ENCODE data around the gene PCDHB10.
"Not testable (repeated sequence)": the region's sequence is repeated elsewhere in the genome, so short reads cannot be mapped to it uniquely, and the experiment has no call there.

Gene PCDHB10

DNA sequence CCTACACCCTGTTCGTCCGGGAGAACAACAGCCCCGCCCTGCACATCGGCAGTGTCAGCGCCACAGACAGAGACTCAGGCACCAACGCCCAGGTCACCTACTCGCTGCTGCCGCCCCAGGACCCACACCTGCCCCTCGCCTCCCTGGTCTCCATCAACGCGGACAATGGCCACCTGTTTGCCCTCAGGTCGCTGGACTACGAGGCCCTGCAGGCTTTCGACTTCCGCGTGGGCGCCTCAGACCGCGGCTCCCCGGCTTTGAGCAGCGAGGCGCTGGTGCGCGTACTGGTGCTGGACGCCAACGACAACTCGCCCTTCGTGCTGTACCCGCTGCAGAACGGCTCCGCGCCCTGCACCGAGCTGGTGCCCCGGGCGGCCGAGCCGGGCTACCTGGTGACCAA, 3.5 kb upstream of the PCDHB10 start:
- DNase-seq = not testable (repeated sequence)

DNA sequence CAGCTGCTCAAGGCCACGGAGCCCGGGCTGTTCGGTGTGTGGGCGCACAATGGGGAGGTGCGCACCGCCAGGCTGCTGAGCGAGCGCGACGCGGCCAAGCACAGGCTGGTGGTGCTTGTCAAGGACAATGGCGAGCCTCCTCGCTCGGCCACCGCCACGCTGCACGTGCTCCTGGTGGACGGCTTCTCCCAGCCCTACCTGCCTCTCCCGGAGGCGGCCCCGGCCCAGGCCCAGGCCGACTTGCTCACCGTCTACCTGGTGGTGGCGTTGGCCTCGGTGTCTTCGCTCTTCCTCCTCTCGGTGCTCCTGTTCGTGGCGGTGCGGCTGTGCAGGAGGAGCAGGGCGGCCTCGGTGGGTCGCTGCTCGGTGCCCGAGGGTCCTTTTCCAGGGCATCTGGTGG, 3.0 kb upstream of the PCDHB10 start:
- not testable (repeated sequence) for DNase-seq

DNA sequence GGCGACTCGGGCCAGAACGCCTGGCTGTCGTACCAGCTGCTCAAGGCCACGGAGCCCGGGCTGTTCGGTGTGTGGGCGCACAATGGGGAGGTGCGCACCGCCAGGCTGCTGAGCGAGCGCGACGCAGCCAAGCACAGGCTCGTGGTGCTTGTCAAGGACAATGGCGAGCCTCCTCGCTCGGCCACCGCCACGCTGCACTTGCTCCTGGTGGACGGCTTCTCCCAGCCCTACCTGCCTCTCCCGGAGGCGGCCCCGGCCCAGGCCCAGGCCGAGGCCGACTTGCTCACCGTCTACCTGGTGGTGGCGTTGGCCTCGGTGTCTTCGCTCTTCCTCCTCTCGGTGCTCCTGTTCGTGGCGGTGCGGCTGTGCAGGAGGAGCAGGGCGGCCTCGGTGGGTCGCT, 2.2 kb downstream of the PCDHB10 start:
- not testable (repeated sequence) for DNase-seq

DNA sequence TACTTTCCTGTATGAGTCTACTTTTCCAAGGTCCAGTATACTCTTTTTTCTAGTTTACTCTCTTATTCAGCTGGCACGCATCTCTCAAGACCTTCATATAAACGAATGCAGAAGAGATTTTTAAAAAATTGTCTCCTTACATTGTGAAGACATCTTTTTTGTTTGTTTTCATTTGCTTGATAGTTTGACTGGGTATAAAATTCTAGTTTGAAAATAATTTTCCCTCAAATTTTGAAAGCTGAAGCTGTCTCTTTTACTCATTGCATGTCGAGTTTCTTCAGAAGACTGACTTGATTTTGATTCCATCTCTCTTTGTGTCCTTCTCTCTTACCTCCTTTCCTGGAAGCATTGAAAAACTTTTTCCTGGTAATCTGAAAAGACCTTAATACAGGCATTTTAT, 4.2 kb downstream of the PCDHB10 start:
- DNase-seq = no peak

DNA sequence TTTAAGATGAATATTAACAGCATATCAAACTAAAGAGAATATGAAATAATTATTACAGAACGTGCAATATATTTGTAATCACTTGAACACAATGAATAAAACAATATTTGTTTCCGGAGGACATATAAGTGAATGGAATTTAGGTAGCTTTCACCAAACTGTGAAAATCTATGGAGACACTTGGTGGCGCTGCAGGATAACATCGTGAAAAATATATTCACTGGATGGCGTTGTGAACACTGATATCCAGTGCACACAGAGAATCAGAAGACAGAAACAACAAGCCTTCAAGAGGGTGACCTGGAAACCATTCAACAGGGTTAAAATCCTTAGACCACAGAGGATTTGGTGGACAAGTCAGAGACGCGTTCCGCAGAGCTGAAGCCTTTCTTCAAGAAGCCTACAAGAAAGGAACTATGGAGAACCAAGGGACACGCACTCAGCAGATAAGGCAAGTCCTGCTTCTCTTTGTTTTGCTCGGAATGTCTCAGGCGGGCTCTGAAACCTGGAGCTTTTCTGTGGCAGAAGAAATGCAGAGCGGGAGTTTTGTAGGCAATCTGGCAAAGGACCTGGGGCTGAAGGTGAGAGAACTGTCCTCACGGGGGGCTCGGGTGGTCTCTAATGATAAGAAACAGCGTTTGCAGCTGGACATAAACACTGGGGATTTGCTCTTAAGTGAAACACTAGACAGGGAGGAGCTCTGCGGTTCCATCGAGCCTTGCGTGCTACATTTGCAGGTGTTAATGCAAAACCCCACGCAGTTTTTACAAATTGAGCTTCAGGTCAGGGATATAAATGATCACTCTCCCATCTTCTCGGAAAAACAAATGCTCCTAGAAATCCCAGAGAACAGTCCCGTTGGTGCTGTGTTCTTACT, 7.4 kb downstream of the PCDHB10 start, which contains the start of gene PCDHB11:
Gene PCDHB11 (plus strand): TSS at position 269 of the 877 bp plus-strand sequence. CDS start 148 bp downstream, at position 417.
- DNase-seq = no peak

DNA sequence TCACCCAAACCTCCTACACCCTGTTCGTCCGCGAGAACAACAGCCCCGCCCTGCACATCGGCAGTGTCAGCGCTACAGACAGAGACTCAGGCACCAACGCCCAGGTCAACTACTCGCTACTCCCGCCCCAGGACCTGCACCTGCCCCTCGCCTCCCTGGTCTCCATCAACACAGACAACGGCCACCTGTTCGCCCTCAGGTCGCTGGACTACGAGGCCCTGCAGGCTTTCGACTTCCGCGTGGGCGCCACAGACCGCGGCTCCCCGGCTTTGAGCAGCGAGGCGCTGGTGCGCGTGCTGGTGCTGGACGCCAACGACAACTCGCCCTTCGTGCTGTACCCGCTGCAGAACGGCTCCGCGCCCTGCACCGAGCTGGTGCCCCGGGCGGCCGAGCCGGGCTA, 9.0 kb downstream of the PCDHB10 start:
- not testable (repeated sequence) for DNase-seq

DNA sequence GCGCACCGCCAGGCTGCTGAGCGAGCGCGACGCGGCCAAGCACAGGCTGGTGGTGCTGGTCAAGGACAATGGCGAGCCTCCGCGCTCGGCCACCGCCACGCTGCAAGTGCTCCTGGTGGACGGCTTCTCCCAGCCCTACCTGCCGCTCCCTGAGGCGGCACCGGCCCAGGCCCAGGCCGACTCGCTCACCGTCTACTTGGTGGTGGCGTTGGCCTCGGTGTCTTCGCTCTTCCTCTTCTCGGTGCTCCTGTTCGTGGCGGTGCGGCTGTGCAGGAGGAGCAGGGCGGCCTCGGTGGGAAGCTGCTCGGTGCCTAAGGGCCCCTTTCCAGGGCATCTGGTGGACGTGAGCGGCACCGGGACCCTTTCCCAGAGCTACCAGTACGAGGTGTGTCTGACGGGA, 9.5 kb downstream of the PCDHB10 start:
- not testable (repeated sequence) for DNase-seq

DNA sequence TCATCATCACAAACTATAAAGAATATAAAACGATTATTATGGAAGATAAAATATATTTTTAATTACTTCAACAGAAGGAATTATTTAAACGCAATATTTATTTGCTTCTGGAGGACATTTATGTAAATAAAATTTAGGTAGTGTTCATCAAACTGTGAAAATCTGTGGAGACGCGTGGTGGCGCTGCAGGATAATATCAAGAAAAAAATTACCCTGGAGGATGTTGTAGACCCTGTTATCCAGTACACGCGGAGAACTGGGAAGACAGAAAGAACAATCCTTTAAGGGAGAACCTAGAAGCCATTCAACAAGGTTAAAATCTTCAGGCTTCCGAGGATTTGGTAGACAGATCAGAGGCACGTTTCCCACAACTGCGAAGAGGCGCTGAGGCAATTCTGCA, 16.3 kb downstream of the PCDHB10 start, which contains the start of gene PCDHB12:
Gene PCDHB12 (plus strand): TSS at position 242 of the 400 bp plus-strand sequence. CDS start 189 bp downstream, outside the sequence.
- DNase-seq = no peak

DNA sequence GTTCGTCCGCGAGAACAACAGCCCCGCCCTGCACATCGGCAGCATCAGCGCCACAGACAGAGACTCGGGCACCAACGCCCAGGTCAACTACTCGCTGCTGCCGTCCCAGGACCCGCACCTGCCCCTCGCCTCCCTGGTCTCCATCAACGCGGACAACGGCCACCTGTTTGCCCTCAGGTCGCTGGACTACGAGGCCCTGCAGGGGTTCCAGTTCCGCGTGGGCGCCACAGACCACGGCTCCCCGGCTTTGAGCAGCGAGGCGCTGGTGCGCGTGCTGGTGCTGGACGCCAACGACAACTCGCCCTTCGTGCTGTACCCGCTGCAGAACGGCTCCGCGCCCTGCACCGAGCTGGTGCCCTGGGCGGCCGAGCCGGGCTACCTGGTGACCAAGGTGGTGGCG, 18.1 kb downstream of the PCDHB10 start:
- not testable (repeated sequence) for DNase-seq

DNA sequence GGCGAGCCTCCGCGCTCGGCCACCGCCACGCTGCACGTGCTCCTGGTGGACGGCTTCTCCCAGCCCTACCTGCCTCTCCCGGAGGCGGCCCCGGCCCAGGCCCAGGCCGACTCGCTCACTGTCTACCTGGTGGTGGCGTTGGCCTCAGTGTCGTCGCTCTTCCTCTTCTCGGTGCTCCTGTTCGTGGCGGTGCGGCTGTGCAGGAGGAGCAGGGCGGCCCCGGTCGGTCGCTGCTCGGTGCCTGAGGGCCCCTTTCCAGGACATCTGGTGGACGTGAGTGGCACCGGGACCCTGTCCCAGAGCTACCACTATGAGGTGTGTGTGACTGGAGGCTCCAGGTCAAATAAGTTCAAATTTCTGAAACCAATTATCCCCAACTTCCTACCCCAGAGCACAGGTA, 18.7 kb downstream of the PCDHB10 start:
- not testable (repeated sequence) for DNase-seq

DNA sequence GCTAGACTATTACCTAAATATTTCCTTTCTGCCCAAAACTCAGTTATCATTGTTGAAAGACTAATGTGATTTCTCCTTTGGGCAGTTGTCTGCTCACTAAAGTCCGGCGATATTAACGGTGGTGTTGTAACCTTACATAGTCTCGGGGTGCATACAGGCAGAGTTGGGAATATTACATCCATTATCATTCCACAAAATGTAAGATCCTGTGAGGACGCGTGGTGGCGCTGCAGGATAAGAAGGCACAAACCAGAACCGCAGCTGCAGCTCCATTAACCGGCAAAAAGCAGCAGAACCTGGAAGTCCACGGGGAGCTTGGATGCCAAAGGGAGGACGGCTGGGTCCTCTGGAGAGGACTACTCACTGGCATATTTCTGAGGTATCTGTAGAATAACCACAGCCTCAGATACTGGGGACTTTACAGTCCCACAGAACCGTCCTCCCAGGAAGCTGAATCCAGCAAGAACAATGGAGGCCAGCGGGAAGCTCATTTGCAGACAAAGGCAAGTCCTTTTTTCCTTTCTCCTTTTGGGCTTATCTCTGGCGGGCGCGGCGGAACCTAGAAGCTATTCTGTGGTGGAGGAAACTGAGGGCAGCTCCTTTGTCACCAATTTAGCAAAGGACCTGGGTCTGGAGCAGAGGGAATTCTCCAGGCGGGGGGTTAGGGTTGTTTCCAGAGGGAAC, 21.6 kb downstream of the PCDHB10 start, which contains the start of gene PCDHB13:
Gene PCDHB13 (plus strand): TSS at position 264 of the 684 bp plus-strand sequence. CDS start 205 bp downstream, at position 469.
- not testable (repeated sequence) for DNase-seq

DNA sequence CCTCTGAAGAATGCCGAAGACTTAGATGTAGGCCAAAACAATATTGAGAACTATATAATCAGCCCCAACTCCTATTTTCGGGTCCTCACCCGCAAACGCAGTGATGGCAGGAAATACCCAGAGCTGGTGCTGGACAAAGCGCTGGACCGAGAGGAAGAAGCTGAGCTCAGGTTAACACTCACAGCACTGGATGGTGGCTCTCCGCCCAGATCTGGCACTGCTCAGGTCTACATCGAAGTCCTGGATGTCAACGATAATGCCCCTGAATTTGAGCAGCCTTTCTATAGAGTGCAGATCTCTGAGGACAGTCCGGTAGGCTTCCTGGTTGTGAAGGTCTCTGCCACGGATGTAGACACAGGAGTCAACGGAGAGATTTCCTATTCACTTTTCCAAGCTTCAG, 22.4 kb downstream of the PCDHB10 start:
- not testable (repeated sequence) for DNase-seq

DNA sequence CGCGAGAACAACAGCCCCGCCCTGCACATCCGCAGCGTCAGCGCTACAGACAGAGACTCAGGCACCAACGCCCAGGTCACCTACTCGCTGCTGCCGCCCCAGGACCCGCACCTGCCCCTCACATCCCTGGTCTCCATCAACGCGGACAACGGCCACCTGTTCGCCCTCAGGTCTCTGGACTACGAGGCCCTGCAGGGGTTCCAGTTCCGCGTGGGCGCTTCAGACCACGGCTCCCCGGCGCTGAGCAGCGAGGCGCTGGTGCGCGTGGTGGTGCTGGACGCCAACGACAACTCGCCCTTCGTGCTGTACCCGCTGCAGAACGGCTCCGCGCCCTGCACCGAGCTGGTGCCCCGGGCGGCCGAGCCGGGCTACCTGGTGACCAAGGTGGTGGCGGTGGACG, 23.4 kb downstream of the PCDHB10 start:
- not testable (repeated sequence) for DNase-seq

DNA sequence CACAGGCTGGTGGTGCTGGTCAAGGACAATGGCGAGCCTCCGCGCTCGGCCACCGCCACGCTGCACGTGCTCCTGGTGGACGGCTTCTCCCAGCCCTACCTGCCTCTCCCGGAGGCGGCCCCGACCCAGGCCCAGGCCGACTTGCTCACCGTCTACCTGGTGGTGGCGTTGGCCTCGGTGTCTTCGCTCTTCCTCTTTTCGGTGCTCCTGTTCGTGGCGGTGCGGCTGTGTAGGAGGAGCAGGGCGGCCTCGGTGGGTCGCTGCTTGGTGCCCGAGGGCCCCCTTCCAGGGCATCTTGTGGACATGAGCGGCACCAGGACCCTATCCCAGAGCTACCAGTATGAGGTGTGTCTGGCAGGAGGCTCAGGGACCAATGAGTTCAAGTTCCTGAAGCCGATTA, 23.9 kb downstream of the PCDHB10 start:
- DNase-seq = not testable (repeated sequence)

DNA sequence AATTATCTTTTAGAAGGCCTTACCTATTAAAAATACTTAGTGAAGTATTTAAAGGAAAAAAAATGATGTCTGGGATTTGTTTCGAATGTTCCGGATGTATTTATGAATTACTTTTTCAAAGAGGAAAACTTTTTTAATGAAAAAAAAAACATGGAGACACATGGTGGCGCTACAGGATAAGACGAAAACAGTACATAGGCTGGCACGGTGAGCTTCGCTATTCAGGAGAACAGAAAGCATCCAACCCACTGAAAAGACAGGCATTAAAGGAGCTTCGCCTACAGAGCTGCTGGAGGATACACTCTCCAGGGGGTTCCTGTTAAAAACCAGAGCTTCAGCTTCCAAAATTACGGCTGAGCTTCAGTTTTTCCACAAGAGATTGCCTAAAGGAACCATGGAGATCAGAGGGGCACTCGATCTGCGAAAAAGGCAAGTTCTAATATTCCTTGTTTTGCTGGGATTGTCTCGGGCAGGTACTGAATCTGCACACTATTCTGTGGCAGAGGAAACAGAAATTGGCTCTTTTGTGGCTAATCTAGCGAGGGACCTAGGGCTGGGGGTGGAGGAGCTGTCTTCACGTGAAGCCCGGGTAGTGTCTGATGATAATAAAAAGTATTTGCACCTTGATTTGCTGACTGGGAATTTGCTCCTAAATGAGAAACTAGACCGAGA, 31.1 kb downstream of the PCDHB10 start, which contains the start of gene PCDHB14:
Gene PCDHB14 (plus strand): TSS at position 232 of the 672 bp plus-strand sequence. CDS start 163 bp downstream, at position 395.
- DNase-seq = no peak

DNA sequence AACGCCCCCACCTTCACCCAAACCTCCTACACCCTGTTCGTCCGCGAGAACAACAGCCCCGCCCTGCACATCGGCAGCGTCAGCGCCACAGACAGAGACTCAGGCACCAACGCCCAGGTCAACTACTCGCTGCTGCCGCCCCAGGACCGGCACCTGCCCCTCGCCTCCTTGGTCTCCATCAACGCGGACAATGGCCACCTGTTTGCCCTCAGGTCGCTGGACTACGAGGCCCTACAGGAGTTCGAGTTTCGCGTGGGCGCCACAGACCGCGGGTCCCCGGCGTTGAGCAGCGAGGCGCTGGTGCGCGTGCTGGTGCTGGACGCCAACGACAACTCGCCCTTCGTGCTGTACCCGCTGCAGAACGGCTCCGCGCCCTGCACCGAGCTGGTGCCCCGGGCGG, 32.7 kb downstream of the PCDHB10 start:
- DNase-seq = not testable (repeated sequence)

DNA sequence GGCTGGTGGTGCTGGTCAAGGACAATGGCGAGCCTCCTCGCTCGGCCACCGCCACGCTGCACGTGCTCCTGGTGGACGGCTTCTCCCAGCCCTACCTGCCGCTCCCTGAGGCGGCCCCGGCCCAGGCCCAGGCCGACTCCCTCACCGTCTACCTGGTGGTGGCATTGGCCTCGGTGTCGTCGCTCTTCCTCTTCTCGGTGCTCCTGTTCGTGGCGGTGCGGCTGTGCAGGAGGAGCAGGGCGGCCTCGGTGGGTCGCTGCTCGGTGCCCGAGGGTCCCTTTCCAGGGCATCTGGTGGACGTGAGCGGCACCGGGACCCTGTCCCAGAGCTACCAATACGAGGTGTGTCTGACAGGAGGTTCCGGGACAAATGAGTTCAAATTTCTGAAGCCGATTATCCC, 33.3 kb downstream of the PCDHB10 start:
- DNase-seq = not testable (repeated sequence)

DNA sequence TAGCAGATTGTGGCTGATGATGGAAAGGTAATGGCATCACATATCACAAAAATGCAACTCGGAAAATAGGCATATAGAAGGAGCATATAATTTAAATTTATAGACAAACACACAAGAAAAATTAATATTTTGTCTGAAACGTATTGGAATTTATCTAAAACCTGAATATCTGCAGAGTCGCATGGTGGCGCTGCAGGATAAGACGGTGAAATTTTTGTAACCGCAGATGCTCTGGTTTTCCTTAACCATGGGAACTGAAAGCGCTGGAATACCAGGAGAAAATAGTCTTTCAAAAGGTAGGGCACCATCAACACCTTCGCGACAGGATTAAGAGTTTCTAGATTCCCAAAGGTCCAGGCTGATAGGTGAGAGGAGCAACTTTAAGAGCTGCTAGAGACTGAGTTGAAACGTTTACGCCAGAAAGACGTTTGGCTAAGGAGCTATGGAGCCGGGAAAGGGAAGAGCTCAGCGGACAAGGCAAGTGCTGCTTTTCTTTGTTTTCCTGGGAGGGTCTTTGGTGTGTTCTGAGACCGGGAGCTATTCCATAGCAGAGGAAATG, 42.0 kb downstream of the PCDHB10 start:
- DNase-seq = no peak

DNA sequence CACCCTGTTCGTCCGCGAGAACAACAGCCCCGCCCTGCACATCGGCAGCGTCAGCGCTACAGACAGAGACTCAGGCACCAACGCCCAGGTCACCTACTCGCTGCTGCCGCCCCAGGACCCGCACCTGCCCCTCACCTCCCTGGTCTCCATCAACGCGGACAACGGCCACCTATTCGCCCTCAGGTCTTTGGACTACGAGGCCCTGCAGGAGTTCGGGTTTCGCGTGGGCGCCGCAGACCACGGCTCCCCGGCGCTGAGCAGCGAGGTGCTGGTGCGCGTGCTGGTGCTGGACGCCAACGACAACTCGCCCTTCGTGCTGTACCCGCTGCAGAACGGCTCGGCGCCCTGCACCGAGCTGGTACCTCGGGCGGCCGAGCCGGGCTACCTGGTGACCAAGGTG, 43.8 kb downstream of the PCDHB10 start:
- DNase-seq = not testable (repeated sequence)

DNA sequence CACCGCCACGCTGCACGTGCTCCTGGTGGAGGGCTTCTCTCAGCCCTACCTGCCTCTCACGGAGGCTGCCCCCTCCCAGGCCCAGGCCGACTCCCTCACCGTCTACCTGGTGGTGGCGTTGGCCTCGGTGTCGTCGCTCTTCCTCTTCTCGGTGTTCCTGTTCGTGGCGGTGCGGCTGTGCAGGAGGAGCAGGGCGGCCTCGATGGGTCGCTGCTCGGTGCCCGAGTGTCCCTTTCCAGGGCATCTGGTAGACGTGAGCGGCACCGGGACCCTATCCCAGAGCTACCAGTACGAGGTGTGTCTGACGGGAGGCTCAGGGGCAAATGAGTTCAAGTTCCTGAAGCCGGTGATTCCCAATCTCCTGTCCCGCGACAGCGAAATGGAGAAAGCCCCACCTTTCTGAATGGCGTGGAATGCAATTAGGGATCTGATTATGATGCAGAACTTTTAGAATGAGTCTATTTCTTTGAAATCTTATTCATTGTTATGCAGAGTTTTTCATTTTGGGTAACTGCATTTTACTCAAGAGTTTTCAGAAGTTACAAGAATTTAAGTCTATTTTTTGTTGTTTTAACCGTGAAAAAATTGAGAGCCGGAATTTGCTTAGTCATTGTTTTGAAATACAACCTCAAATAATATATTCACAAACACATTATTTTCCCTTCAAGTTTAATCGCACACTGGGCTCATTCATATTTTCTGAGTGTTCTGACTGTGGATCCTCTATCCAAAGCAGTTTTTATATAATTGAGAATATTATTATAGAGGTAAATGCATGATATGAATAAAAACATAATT, 44.6 kb downstream of the PCDHB10 start:
- no peak for DNase-seq

DNA sequence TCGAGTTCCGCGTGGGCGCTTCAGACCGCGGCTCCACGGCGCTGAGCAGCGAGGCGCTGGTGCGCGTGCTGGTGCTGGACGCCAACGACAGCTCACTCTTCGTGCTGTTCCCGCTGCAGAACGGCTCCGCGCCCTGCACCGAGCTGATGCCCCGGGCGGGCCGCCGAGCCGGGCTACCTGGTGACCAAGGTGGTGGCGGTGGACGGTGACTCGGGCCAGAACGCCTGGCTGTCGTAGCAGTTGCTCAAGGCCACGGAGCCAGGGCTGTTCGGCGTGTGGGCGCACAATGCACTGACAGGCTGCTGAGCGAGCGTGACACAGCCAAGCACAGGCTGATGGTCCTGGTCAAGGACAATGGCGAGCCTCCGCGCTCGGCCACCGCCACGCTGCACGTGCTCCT, 49.3 kb downstream of the PCDHB10 start:
- DNase-seq = no peak

Data from activated CD8-positive, alpha-beta memory T cell treated with anti-CD3 and anti-CD28 coated beads for 24 hours (primary cell).